HG03521 (cell line): Measurements from ENCODE around the gene PBRM1.

ENCODE experiments used
- ATAC-seq: cut with Tn5 transposase; IDR thresholded peaks from one replicate; pipeline ENCODE4 v1.9.1; 2021; ENCODE audit warnings: mild to moderate bottlenecking, moderate library complexity; ENCODE audit not compliant: unreplicated experiment

Gene PBRM1

DNA sequence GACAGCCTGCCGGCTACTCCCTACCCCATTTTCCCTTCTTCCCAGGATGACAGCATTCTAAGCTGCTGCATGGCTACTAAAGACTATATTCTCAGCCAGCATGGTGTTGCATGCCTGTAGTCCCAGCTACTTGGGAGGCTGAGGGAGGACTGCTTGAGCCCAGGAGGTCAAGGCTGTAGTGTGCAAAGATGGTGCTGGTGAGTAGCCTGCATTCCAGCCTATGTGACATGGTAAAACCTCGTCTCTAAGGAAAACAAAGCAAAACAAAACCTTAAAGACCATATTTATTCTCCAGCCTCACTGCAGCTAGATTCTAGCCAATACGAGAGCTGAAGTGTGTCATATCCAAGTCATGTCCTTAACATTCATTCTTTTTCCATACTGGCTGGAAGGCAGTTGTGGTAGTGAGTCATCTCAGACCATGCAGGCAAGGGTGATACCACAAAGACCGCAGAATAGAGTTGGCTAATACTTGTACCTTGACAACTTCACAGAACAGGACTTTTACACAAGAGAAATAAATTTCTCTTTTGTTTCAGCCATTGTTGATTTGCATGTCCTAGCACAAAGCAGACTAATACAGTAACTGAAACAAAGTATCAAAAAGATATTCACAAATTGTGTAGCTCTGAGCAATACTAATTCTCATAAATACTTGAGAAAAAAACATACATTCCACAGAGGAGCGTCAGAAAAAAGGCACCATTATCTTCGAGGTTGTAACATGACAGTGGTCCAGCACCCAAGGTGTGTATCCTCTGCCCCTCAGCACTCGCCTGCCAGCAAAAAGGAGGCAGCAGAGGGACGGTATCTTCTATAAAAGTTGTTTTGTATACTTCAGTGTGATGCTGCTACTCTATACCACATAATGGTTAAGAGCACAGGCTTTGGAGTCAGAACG is 14.8 kb downstream of the PBRM1 start:
- ATAC-seq = peak; percentile 71

DNA sequence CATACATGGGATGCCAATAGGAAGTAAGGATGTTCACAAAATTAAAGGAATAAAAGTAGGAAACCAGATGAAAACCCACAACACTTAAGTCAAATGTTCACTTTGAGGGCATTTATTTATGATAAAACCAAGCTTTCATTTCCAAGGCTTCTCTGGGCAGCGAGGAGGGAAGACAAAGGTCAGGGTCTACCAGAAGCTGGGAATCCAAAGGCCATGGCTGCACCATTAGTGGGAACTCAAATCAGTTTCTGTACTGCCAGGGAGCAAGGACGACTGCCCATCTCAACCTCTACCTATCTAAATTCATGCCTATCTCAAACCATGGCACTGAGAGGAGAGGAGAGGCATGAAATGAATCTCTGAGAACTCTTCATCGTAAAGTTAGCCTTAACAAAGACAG is 22.6 kb downstream of the PBRM1 start:
- ATAC-seq = no peak

DNA sequence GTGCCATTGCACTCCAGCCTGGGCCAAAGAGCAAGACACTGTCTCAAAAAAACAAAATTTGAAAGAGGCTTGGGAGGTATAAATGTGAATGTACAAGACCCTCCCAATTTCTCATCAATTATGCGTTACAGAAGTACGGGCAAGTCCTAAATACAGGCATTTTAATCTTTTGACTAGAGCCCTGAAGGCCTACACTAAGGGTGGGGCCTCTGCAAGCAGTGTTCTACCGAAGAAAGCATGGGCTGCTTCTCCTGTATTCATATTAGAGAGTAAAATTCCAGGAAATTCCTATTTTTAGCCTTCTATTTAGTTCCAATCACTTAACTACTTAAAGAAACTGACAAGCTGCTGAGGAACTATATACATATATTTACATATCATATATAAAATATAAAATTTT is 25.7 kb downstream of the PBRM1 start:
- ATAC-seq = no peak

DNA sequence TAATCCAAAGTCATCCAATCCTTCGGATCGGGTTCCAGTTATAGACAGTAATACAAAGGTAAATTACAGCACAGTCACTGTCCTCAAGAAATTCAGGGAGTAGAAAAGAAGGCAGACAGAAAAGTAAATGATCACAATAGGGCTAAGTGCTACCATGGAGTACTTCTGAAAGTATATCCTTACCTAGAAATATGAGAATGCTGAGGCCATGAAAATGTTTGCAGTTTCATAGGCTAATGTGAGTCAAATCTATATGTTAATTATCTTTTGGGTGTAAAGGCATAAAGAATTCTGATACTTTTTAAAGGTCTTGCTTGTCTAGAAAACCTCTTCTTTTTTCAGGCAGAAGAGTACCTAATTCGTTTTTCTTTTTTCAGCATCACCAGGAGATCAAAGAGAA is 29.8 kb downstream of the PBRM1 start:
- ATAC-seq = no peak

DNA sequence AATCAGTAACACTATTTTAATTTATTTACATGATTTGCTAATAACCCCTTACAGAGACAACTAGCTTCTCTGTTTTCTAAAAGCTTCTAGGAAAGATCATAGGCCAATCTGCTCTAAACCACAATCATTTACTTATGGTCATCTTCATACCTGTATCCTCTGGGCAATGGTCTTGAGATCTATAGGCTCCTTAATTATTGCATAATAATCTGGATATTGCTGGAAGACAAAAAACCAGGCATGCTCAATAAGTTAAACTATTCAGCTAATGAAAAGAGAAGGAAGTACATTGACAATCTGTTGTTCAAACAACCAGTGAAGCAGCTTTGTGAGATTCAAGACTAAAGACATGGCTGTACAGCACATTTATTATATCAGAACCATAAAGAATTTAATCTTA is 34.1 kb downstream of the PBRM1 start:
- ATAC-seq = no peak

GRCh38 chr3:52650439-52650838 is 35.3 kb downstream of the PBRM1 start:
- ATAC-seq = no peak

GRCh38 chr3:52649461-52650210 is 36.1 kb downstream of the PBRM1 start:
- no peak for ATAC-seq

DNA sequence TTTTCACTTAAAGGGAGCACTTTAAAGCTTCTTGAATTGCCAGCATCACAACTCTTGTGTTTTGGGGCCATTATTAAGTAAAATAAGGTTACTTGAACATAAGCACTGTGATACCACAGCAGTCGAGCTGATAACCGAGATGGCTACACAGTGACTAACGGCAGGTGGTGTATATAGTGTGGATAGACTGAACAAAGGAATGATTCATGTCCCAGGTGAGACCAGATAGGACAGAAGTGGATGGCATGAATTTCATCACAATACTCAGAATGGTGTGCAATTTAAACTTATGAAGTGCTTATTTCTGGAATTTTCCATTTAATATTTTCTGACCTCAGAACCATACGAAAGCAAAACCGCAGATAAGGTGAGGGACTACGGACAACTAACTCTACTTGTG is 40.2 kb downstream of the PBRM1 start:
- ATAC-seq = no peak

DNA sequence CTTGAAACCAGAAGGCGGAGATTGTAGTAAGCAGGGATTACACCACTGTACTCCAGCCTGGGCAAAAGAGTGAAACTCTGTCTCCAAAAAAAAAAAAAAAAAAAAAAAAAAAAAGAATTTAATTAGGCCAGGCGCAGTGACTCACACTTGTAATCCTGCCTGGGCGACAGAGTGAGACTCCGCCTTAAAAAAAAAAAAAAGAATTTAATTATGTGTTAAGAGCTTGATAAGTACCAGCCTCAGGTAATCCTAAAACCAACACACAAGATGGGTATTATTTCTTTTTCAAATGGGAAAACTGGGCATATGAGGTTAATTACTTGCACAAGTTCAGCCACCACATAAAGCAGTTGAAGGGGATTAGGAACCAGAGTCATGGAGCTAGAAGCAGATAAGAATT is 49.0 kb downstream of the PBRM1 start:
- no peak for ATAC-seq

DNA sequence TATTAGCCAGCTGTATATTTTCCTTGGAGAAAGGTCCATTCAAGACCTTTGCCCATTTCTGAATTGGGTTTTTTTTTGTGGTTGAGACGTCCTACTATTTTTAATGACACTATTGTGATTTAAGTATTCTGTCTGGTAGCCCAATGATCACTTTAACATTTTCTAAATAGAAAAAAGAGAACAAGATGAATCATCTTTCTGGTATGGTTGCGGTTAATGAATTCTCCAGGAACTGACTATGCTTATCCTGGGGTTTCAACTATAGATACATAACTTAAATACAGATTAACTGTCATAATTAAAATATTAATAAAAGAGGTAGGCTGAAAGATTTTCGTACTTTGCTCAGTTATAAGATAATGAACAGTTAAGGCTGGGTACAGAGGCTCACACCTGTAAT is 51.9 kb downstream of the PBRM1 start:
- ATAC-seq = no peak

- ATAC-seq = no peak
Measured at GRCh38 chr3:52625041-52625440, 60.7 kb downstream of the PBRM1 start.

DNA sequence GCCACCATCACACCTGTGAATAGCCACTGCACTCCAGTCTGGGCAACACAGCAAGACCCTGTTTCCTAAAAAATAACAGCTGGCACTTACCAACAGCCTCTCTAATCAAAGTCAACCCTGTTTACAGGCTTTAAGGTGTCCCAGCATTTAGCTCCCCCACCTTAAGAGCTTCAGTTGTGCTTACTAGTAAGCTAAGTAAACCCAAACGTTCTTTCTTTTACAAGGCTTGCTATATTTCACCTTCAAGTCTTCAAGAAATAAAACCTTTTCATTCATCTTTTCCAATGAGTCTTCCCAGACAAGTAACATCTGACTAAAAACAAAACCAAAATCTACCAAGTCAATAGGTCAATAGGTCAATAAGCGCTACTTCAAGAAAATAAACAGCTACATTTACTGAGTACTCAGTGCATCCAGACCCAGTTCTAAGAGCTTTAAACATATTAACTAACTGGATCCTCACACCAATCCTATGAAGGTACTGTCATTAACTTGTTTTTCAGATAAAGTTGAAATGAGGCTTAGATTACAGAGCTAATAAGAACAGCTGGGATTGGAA is 62.4 kb downstream of the PBRM1 start:
- ATAC-seq = no peak

GRCh38 chr3:52620580-52620979 is 65.1 kb downstream of the PBRM1 start:
- no peak for ATAC-seq

- no peak for ATAC-seq
Measured at GRCh38 chr3:52615166-52615565, 70.5 kb downstream of the PBRM1 start.

DNA sequence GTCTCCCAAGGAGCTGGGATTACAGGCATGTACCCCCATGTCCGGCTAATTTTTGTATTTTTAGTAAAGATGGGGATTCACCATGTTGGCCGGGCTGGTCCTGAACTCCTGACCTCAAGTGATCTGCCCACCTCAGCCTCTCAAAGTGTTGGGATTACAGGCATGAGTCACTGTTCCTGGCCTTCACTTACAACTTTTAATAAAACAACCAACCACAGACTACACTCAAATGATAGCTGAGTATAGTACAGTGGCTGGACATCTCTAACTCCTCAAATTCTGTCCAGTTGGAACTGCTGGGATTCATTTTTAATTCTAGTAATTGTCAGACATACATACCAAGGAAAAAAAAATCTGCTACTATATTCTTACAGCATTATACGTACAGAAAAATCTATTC is 71.0 kb downstream of the PBRM1 start:
- no peak for ATAC-seq

- no peak for ATAC-seq
Measured at GRCh38 chr3:52609316-52609815, 76.3 kb downstream of the PBRM1 start.

DNA sequence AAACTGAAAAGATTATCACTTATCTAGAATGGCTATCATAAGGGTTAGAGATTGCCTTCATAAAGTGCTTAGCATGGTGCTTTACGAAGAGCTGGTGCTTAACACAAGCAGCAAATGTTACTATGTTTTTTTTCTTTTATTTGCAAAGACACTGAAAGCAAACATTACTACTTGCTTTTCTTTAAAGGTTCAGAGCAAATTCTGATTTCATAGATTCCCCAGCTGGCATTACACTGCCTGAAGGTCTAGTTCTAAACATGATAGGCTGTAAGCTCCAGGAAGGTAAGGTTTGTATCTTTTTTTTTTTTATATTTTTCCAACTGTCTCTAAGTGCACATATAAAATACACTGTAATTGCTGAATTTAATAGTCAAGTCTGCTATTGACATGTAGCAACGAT is 77.4 kb downstream of the PBRM1 start:
- no peak for ATAC-seq

DNA sequence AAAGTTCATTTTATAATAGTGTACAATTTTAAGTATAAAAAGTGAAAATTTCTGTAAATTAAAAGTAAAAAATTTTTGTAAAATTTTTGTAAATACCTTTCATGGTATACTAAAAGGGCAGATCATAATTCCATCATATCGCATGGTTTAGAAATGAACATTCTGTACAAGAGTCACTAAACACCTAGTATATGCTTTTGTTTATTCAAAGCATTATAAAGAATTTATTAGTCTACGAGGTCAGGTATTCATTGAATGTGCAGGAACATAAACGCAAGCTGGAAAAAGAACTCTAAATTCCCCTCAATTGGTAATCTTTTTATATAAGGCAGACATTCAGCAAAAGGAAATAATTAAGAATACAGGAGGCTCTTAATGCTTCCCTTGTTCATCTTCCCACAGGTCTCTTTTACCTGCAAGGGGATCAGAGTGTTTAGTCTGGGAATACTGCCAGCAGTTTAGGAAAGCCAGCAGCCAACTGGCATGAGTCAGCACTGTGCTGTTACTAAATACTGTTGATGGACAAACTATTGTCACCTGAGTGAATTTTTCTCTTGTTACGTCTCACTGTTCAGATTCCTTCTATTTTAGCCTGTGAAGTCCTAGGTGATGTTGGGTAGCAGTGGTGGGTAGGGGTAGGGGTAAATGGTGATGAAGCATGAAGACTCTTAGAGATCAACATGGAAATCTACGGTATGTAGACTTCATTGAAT is 79.2 kb downstream of the PBRM1 start:
- no peak for ATAC-seq

GRCh38 chr3:52600258-52600657 is 85.5 kb downstream of the PBRM1 start:
- no peak for ATAC-seq

GRCh38 chr3:52596658-52597265 is 89.0 kb downstream of the PBRM1 start:
- ATAC-seq = no peak

- no peak for ATAC-seq
Measured at GRCh38 chr3:52593103-52593502, 92.6 kb downstream of the PBRM1 start.
